SK-N-SH treated with all-trans-retinoic acid at 6 μM for 48 hours (cell line): ENCODE data around the gene XRN2.

Experiments used
- ESRRG ChIP-seq: fragments of 250-450 bp; sonication (Bioruptor Pico); IDR thresholded peaks from 2 replicates; pipeline ENCODE4 v1.6.1; 2021; ENCODE audit warnings: mild to moderate bottlenecking
- GLIS3 ChIP-seq: fragments of 250-450 bp; sonication (Bioruptor Pico); IDR thresholded peaks from 2 replicates; pipeline ENCODE4 v1.5.0; 2020; ENCODE audit warnings: mild to moderate bottlenecking, moderate library complexity
- PPARA ChIP-seq: fragments of 250-450 bp; sonication (Bioruptor Pico); IDR thresholded peaks from 2 replicates; pipeline ENCODE4 v1.5.0; 2020; ENCODE audit warnings: mild to moderate bottlenecking, borderline replicate concordance
- ZFP3 ChIP-seq: fragments of 250-450 bp; sonication (Bioruptor Pico); IDR thresholded peaks from 2 replicates; pipeline ENCODE4 v1.5.0; 2020; ENCODE audit warnings: mild to moderate bottlenecking, moderate library complexity
- ZFP30 ChIP-seq: fragments of 450-650 bp; formaldehyde crosslinking; IDR thresholded peaks from 2 replicates; pipeline ENCODE4 v1.5.0; 2022; ENCODE audit warnings: mild to moderate bottlenecking, moderate library complexity
- ZNF565 ChIP-seq: fragments of 450-650 bp; formaldehyde crosslinking; conservative IDR thresholded peaks from 2 replicates; pipeline ENCODE4 v1.5.0; 2020; ENCODE audit warnings: low read depth, mild to moderate bottlenecking, moderate library complexity
- ZNF8 ChIP-seq: fragments of 450-650 bp; formaldehyde crosslinking; IDR thresholded peaks from 2 replicates; pipeline ENCODE4 v1.5.0; 2020; ENCODE audit warnings: mild to moderate bottlenecking, moderate library complexity
- TF ChIP-seq, protein P1 (sequence below): fragments of 250-450 bp; sonication (Bioruptor Pico); IDR thresholded peaks from 2 replicates; pipeline ENCODE4 v1.8.0; 2020; ENCODE audit warnings: mild to moderate bottlenecking, moderate library complexity, borderline replicate concordance
- TF ChIP-seq, protein P2 (sequence below): fragments of 250-450 bp; sonication (Bioruptor Pico); IDR thresholded peaks from 2 replicates; pipeline ENCODE4 v1.5.0; 2020; ENCODE audit warnings: mild to moderate bottlenecking, moderate library complexity
- TF ChIP-seq, protein P3 (sequence below): fragments of 250-450 bp; sonication (Bioruptor Pico); IDR thresholded peaks from 2 replicates; pipeline ENCODE4 v1.8.0; 2021; ENCODE audit warnings: low read depth, mild to moderate bottlenecking, moderate library complexity, borderline replicate concordance
- TF ChIP-seq, protein P4 (sequence below): fragments of 250-450 bp; sonication (Bioruptor Pico); IDR thresholded peaks from 2 replicates; pipeline ENCODE4 v1.5.1; 2020; ENCODE audit warnings: low read depth, mild to moderate bottlenecking, moderate library complexity

DNA sequence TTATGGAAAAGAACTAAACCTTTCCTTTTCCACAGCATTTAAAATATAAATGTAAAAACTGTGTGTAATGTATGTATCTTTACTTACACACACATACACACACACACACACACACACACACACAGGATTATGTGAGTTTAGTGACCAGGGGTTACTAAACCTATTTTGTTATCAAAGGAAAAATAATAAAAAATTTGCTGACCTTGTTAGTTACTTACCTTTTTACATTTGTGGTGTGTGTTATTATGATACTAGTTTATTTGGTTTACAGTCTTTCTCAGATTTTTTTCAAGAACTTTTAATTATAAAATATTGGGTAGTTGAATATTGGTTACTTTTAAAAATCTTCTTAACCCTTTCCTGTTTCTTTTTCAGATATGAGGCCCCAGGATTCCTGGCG lies 78.5 kb downstream of the XRN2 start:
- TF ChIP-seq, protein P1, sequence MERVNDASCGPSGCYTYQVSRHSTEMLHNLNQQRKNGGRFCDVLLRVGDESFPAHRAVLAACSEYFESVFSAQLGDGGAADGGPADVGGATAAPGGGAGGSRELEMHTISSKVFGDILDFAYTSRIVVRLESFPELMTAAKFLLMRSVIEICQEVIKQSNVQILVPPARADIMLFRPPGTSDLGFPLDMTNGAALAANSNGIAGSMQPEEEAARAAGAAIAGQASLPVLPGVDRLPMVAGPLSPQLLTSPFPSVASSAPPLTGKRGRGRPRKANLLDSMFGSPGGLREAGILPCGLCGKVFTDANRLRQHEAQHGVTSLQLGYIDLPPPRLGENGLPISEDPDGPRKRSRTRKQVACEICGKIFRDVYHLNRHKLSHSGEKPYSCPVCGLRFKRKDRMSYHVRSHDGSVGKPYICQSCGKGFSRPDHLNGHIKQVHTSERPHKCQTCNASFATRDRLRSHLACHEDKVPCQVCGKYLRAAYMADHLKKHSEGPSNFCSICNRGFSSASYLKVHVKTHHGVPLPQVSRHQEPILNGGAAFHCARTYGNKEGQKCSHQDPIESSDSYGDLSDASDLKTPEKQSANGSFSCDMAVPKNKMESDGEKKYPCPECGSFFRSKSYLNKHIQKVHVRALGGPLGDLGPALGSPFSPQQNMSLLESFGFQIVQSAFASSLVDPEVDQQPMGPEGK (CRISPR knock-in tag), result no peak
- TF ChIP-seq, protein P2, sequence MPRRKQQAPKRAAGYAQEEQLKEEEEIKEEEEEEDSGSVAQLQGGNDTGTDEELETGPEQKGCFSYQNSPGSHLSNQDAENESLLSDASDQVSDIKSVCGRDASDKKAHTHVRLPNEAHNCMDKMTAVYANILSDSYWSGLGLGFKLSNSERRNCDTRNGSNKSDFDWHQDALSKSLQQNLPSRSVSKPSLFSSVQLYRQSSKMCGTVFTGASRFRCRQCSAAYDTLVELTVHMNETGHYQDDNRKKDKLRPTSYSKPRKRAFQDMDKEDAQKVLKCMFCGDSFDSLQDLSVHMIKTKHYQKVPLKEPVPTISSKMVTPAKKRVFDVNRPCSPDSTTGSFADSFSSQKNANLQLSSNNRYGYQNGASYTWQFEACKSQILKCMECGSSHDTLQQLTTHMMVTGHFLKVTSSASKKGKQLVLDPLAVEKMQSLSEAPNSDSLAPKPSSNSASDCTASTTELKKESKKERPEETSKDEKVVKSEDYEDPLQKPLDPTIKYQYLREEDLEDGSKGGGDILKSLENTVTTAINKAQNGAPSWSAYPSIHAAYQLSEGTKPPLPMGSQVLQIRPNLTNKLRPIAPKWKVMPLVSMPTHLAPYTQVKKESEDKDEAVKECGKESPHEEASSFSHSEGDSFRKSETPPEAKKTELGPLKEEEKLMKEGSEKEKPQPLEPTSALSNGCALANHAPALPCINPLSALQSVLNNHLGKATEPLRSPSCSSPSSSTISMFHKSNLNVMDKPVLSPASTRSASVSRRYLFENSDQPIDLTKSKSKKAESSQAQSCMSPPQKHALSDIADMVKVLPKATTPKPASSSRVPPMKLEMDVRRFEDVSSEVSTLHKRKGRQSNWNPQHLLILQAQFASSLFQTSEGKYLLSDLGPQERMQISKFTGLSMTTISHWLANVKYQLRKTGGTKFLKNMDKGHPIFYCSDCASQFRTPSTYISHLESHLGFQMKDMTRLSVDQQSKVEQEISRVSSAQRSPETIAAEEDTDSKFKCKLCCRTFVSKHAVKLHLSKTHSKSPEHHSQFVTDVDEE, result no peak
- TF ChIP-seq, protein P3, sequence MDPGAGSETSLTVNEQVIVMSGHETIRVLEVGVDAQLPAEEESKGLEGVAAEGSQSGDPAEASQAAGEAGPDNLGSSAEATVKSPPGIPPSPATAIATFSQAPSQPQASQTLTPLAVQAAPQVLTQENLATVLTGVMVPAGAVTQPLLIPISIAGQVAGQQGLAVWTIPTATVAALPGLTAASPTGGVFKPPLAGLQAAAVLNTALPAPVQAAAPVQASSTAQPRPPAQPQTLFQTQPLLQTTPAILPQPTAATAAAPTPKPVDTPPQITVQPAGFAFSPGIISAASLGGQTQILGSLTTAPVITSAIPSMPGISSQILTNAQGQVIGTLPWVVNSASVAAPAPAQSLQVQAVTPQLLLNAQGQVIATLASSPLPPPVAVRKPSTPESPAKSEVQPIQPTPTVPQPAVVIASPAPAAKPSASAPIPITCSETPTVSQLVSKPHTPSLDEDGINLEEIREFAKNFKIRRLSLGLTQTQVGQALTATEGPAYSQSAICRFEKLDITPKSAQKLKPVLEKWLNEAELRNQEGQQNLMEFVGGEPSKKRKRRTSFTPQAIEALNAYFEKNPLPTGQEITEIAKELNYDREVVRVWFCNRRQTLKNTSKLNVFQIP (CRISPR knock-in tag), result no peak
- TF ChIP-seq ZFP3 (CRISPR knock-in tag) (no peak), ZNF565 (no peak), PPARA (no peak), ESRRG (CRISPR knock-in tag) (no peak), ZNF8 (CRISPR knock-in tag) (no peak), GLIS3 (CRISPR knock-in tag) (no peak), ZFP30 (CRISPR knock-in tag) (no peak)
- TF ChIP-seq, protein P4, sequence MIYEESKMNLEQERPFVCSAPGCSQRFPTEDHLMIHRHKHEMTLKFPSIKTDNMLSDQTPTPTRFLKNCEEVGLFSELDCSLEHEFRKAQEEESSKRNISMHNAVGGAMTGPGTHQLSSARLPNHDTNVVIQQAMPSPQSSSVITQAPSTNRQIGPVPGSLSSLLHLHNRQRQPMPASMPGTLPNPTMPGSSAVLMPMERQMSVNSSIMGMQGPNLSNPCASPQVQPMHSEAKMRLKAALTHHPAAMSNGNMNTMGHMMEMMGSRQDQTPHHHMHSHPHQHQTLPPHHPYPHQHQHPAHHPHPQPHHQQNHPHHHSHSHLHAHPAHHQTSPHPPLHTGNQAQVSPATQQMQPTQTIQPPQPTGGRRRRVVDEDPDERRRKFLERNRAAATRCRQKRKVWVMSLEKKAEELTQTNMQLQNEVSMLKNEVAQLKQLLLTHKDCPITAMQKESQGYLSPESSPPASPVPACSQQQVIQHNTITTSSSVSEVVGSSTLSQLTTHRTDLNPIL (CRISPR knock-in tag), result no peak
